Breast epithelium (tissue), 4 donors: ENCODE measurements around the gene PGBD1. TPM values are rescaled to one million over a fixed set of nuclear protein-coding genes. Genes with fewer than 3 reads are reported as not detected.

ENCODE experiments used
- DNase-seq, 2 donors: peaks; one replicate each; pipeline ENCODE4 v3.0.0-alpha.2; 2019; ENCODE audit warnings: low spot score in 2 of 2
- H3K27ac ChIP-seq, 2 donors: fragments of 200-600 bp; sonication (generic) in 1 of 2; one replicate each; pipeline ENCODE4 v1.5.1; 2016 to 2019; ENCODE audit warnings: mild to moderate bottlenecking in 1 of 2
- H3K27me3 ChIP-seq, 2 donors: fragments of 200-600 bp; sonication (generic) in 1 of 2; one replicate each; pipeline versions ENCODE4 v1.5.1 to v1.6.0; 2017 to 2019; ENCODE audit warnings: control low read depth in 1 of 2, mild to moderate bottlenecking in 1 of 2
- H3K36me3 ChIP-seq: fragments of 200-600 bp; one replicate; pipeline ENCODE4 v1.5.1; 2019
- H3K4me1 ChIP-seq, 2 donors: fragments of 200-600 bp; sonication (generic); one replicate each; pipeline ENCODE4 v1.5.1; 2016 to 2019; ENCODE audit warnings: control low read depth in 1 of 2
- H3K4me3 ChIP-seq, 3 donors: fragments of 200-600 bp; sonication (generic); 1 replicate in 2 of 3; 2 replicates in 1 of 3; pipeline ENCODE4 v1.5.1; 2016 to 2019; ENCODE audit warnings: mild to moderate bottlenecking in 3 of 3, moderate library complexity in 2 of 3
- H3K9me3 ChIP-seq, 2 donors: fragments of 200-600 bp; sonication (generic) in 1 of 2; one replicate each; pipeline ENCODE4 v1.5.1; 2016 to 2019; ENCODE audit warnings: control low read depth in 1 of 2
- CTCF ChIP-seq, 3 donors: fragments of 450-650 bp; IDR thresholded peaks; one replicate each; pipeline ENCODE4 v1.5.1; 2016 to 2017; ENCODE audit warnings: antibody characterized with exemption in 3 of 3, mild to moderate bottlenecking in 3 of 3, moderate library complexity in 3 of 3
- POLR2A ChIP-seq: fragments of 450-650 bp; IDR thresholded peaks from one replicate; pipeline ENCODE4 v1.6.1; 2016; ENCODE audit warnings: antibody characterized with exemption, mild to moderate bottlenecking, moderate library complexity
- POLR2AphosphoS5 ChIP-seq, 3 donors: sonication (generic); formaldehyde crosslinking; IDR thresholded peaks; one replicate each; pipeline ENCODE4 v1.6.1; 2017; ENCODE audit warnings: antibody characterized with exemption in 3 of 3
- intact Hi-C: fragments of 100-400 bp; cut with DNase I; formaldehyde crosslinking; loops from one replicate; pipeline ENCODE4 v1.15.1; 2023; ENCODE audit warnings: low total_unique reads
- total RNA-seq, 3 donors: library from RNA; depleted of rRNA; stranded (reverse); fragments of >200 nt; gene quantifications; one replicate each; pipeline ENCODE4 v1.1.0, GENCODE V29; 2016

The PGBD1 gene
- total RNA-seq, 3 donors from 2014 or later: 4.2 to 5.9 (median 4.6) TPM

DNA sequence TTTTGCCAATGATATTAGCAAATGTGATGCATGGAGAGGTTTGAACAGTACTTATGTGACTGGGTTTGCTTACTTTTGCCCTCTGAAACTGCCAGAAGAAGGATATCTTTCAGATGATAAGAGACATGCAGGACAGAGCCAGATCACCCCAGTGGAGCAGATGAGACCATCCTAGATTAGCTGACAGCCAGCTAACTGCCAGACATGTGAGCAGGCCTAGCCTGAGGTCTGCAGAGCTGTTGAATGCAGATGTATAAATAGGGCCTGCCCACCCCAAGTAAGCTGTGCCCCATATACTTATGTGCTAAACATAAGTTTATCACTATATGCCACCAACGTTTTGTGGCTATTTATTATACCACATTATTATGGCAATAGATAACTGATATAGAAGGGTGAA, 48.7 kb downstream of the PGBD1 start:
- no peaks in the 10 kb centered on the region for H3K4me1 ChIP-seq
- H3K27me3 ChIP-seq: no peaks in the 10 kb centered on the region
- peaks cover 29 to 32% of the 10 kb centered on the region in 2 donors for H3K9me3 ChIP-seq
- peaks cover 20% of the 10 kb centered on the region for H3K36me3 ChIP-seq
- DNase-seq: no peak
- no peak overlapping the region for H3K27ac ChIP-seq
- intact Hi-C loops: no loop called here
- H3K4me3 ChIP-seq: no peak overlapping the region
- TF ChIP-seq POLR2A: no peak
- no peak for TF ChIP-seq POLR2AphosphoS5 (IDR thresholded peaks at IDR 0.05)
- no peak for TF ChIP-seq CTCF (IDR thresholded peaks at IDR 0.05)

- no peak overlapping the region for H3K27ac ChIP-seq
- TF ChIP-seq CTCF (IDR thresholded peaks at IDR 0.05): no peak
- TF ChIP-seq POLR2A: no peak
- no peak for TF ChIP-seq POLR2AphosphoS5 (IDR thresholded peaks at IDR 0.05)
- H3K4me3 ChIP-seq: no peak overlapping the region
- DNase-seq: no peak
- peaks cover 0 to 5% of the 10 kb centered on the region in 2 donors for H3K4me1 ChIP-seq
- peaks cover 4 to 6% of the 10 kb centered on the region in 2 donors for H3K9me3 ChIP-seq
- no peaks in the 10 kb centered on the region for H3K27me3 ChIP-seq
- H3K36me3 ChIP-seq: no peaks in the 10 kb centered on the region
- intact Hi-C loops: no loop called here
Measured at GRCh38 chr6:28333047-28333446, 51.7 kb downstream of the PGBD1 start.

- no peaks in the 10 kb centered on the region for H3K27me3 ChIP-seq
- intact Hi-C loops: no loop called here
- H3K4me3 ChIP-seq: no peak overlapping the region
- H3K4me1 ChIP-seq: peaks cover 0 to 5% of the 10 kb centered on the region in 2 donors
- H3K9me3 ChIP-seq: peaks cover 0 to 3% of the 10 kb centered on the region in 2 donors
- TF ChIP-seq CTCF (IDR thresholded peaks at IDR 0.05) (no peak), POLR2AphosphoS5 (IDR thresholded peaks at IDR 0.05) (no peak), POLR2A (no peak)
- no peak for DNase-seq
- H3K27ac ChIP-seq: no peak overlapping the region
- H3K36me3 ChIP-seq: no peaks in the 10 kb centered on the region
Measured at GRCh38 chr6:28333599-28334018, 52.2 kb downstream of the PGBD1 start.

GRCh38 chr6:28334286-28335039, 53.1 kb downstream of the PGBD1 start:
- H3K4me1 ChIP-seq: peaks cover 0 to 5% of the 10 kb centered on the region in 2 donors
- TF ChIP-seq POLR2AphosphoS5 (IDR thresholded peaks at IDR 0.05): no peak

DNA sequence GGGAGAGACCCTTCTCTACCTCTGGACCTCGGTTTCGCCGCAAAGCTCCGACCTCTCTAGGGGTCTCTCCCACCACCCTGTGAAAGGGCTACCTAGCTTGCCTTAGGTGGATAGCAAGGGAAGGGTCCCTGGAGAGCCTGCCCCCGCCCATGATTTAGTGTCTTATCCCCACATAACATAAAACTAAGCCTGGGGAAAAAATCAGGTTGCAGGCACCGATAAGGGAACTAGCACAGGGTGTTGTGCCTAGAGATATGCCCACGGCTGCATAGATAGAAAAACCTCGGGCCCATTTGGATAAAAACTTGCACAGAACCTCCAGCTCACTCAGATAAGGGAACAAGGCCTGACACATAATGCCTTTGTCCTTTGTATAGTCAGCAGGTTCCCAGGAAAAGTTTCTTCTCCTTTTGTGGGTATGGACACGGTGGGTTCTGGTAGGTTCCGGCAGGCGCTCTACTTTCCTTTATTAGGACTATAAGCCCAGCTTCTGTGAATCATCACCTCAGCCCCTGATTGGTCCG, 53.7 kb downstream of the PGBD1 start:
- peaks cover 0 to 5% of the 10 kb centered on the region in 2 donors for H3K4me1 ChIP-seq
- DNase-seq: no peak
- intact Hi-C loops: no loop called here
- TF ChIP-seq POLR2AphosphoS5 (IDR thresholded peaks at IDR 0.05) (no peak), CTCF (IDR thresholded peaks at IDR 0.05) (no peak), POLR2A (no peak)
- H3K4me3 ChIP-seq: peak overlapping the region; percentile 75 to 81 (median 80)
- H3K27ac ChIP-seq: peak overlapping the region; percentile 97 to 99
- no peaks in the 10 kb centered on the region for H3K36me3 ChIP-seq
- H3K9me3 ChIP-seq: no peaks in the 10 kb centered on the region
- no peaks in the 10 kb centered on the region for H3K27me3 ChIP-seq

More at GRCh38 chr6:28334286-28335039, 53.1 kb downstream of the PGBD1 start:
- peak overlapping the region; percentile 97 to 99 for H3K27ac ChIP-seq
- DNase-seq: no peak
- no peaks in the 10 kb centered on the region for H3K27me3 ChIP-seq
- intact Hi-C loops: no loop called here
- H3K4me3 ChIP-seq: peak overlapping the region in 2 of 3 donors; percentile 75 to 80
- H3K36me3 ChIP-seq: no peaks in the 10 kb centered on the region
- H3K9me3 ChIP-seq: no peaks in the 10 kb centered on the region
